ENCODE results near the gene LPAR6. TPM values are rescaled to one million over a fixed set of nuclear protein-coding genes. Genes with fewer than 3 reads are reported as not detected.

Gene LPAR6
- total RNA-seq, 2 experiments from 2014 or later, result 96.8 to 100 TPM

GRCh38 chr13:48393698-48394085, 19.2 kb downstream of the LPAR6 start:
- Mint-ChIP-seq H3K4me1 (peaks cover 22% of the 10 kb centered on the region), H3K36me3 (ENCODE audit: low read depth) (peaks cover 73% of the 10 kb centered on the region), H3K27ac (no peak overlapping the region), H3K4me3 (no peak overlapping the region), H3K9me3 (peaks cover 18% of the 10 kb centered on the region), H3K27me3 (no peaks in the 10 kb centered on the region)
- ChIA-PET POLR2A (no interaction called here), CTCF (interaction anchor here (0.8 to 1.6 kb wide), 2 partner anchors 185 to 186 kb away, joined by 3 to 5 read pairs; no protein-coding TSS in a partner anchor)
- no peak for DNase-seq

GRCh38 chr13:48393030-48393697, 19.7 kb downstream of the LPAR6 start:
- H3K27me3 Mint-ChIP-seq, result no peaks in the 10 kb centered on the region
- POLR2A ChIA-PET, result no interaction called here
- CTCF ChIA-PET, result interaction anchor here (0.8 to 1.6 kb wide), 2 partner anchors 186 to 187 kb away, joined by 3 to 5 read pairs; no protein-coding TSS in a partner anchor
- no peak overlapping the region for H3K4me3 Mint-ChIP-seq
- H3K9me3 Mint-ChIP-seq, result peaks cover 18% of the 10 kb centered on the region
- H3K36me3 Mint-ChIP-seq (ENCODE audit: low read depth), result peaks cover 78% of the 10 kb centered on the region
- DNase-seq, result no peak
- H3K4me1 Mint-ChIP-seq, result peaks cover 21% of the 10 kb centered on the region
- no peak overlapping the region for H3K27ac Mint-ChIP-seq

- H3K9me3 Mint-ChIP-seq, result peaks cover 15% of the 10 kb centered on the region
- H3K27ac Mint-ChIP-seq, result no peak overlapping the region
- H3K4me3 Mint-ChIP-seq, result no peak overlapping the region
- H3K36me3 Mint-ChIP-seq (ENCODE audit: low read depth), result peaks cover 80% of the 10 kb centered on the region
- CTCF ChIA-PET, result interaction anchor here (1.0 kb wide), 1 partner anchor 189 kb away, joined by 3 read pairs; no protein-coding TSS in a partner anchor
- peaks cover 19% of the 10 kb centered on the region for H3K4me1 Mint-ChIP-seq
- H3K27me3 Mint-ChIP-seq, result no peaks in the 10 kb centered on the region
- POLR2A ChIA-PET, result no interaction called here
- no peak for DNase-seq
Measured at GRCh38 chr13:48391257-48391656, 21.7 kb downstream of the LPAR6 start.

GRCh38 chr13:48386816-48387215, 26.1 kb downstream of the LPAR6 start:
- CTCF ChIA-PET, result no interaction called here
- peaks cover 21% of the 10 kb centered on the region for H3K4me1 Mint-ChIP-seq
- peaks cover 2% of the 10 kb centered on the region for H3K9me3 Mint-ChIP-seq
- POLR2A ChIA-PET, result interaction anchor here (1.6 kb wide), 1 partner anchor 105 kb away, joined by 3 read pairs; no protein-coding TSS in a partner anchor
- peaks cover 60% of the 10 kb centered on the region for H3K36me3 Mint-ChIP-seq (ENCODE audit: low read depth)
- no peak overlapping the region for H3K4me3 Mint-ChIP-seq
- H3K27me3 Mint-ChIP-seq, result no peaks in the 10 kb centered on the region
- DNase-seq, result no peak
- H3K27ac Mint-ChIP-seq, result no peak overlapping the region

- Mint-ChIP-seq H3K9me3 (no peaks in the 10 kb centered on the region), H3K4me3 (no peak overlapping the region), H3K4me1 (peaks cover 3% of the 10 kb centered on the region), H3K27ac (no peak overlapping the region), H3K27me3 (no peaks in the 10 kb centered on the region), H3K36me3 (ENCODE audit: low read depth) (peaks cover 63% of the 10 kb centered on the region)
- POLR2A ChIA-PET, result no interaction called here
- CTCF ChIA-PET, result no interaction called here
- DNase-seq, result no peak
Measured at GRCh38 chr13:48383384-48383783, 29.5 kb downstream of the LPAR6 start.

- Mint-ChIP-seq H3K4me3 (no peak overlapping the region), H3K4me1 (peaks cover 2% of the 10 kb centered on the region), H3K27me3 (no peaks in the 10 kb centered on the region), H3K27ac (no peak overlapping the region), H3K9me3 (no peaks in the 10 kb centered on the region), H3K36me3 (ENCODE audit: low read depth) (peaks cover 62% of the 10 kb centered on the region)
- CTCF ChIA-PET, result interaction anchor here (1.3 kb wide), 1 partner anchor 202 kb away, joined by 5 read pairs; no protein-coding TSS in a partner anchor
- POLR2A ChIA-PET, result no interaction called here
- no peak for DNase-seq
Measured at GRCh38 chr13:48380581-48380980, 32.3 kb downstream of the LPAR6 start.

GRCh38 chr13:48377857-48378256, 35.1 kb downstream of the LPAR6 start:
- Mint-ChIP-seq H3K4me1 (no peaks in the 10 kb centered on the region), H3K9me3 (peaks cover 4% of the 10 kb centered on the region), H3K4me3 (no peak overlapping the region), H3K27ac (no peak overlapping the region), H3K36me3 (ENCODE audit: low read depth) (peaks cover 66% of the 10 kb centered on the region), H3K27me3 (no peaks in the 10 kb centered on the region)
- ChIA-PET POLR2A (no interaction called here), CTCF (interaction anchor here (0.6 kb wide), 1 partner anchor 124 kb away, joined by 3 read pairs; no protein-coding TSS in a partner anchor)
- DNase-seq, result no peak

- H3K4me1 Mint-ChIP-seq, result no peaks in the 10 kb centered on the region
- no peak overlapping the region for H3K27ac Mint-ChIP-seq
- peaks cover 43% of the 10 kb centered on the region for H3K36me3 Mint-ChIP-seq (ENCODE audit: low read depth)
- peaks cover 4% of the 10 kb centered on the region for H3K9me3 Mint-ChIP-seq
- H3K4me3 Mint-ChIP-seq, result no peak overlapping the region
- POLR2A ChIA-PET, result no interaction called here
- no peak for DNase-seq
- no peaks in the 10 kb centered on the region for H3K27me3 Mint-ChIP-seq
- CTCF ChIA-PET, result interaction anchor here (0.5 kb wide), 1 partner anchor 276 kb away, joined by 3 read pairs; the partner anchor contains the start of gene MED4
Measured at GRCh38 chr13:48370815-48371214, 42.1 kb downstream of the LPAR6 start.

GRCh38 chr13:48369988-48370387, 42.9 kb downstream of the LPAR6 start:
- Mint-ChIP-seq H3K27ac (no peak overlapping the region), H3K4me1 (no peaks in the 10 kb centered on the region), H3K27me3 (no peaks in the 10 kb centered on the region), H3K9me3 (peaks cover 3% of the 10 kb centered on the region), H3K36me3 (ENCODE audit: low read depth) (peaks cover 44% of the 10 kb centered on the region), H3K4me3 (no peak overlapping the region)
- CTCF ChIA-PET, result no interaction called here
- POLR2A ChIA-PET, result no interaction called here
- no peak for DNase-seq

Other genes starting within 250 kb of the LPAR6 start
- 100 to 1,000 TPM; 226 to 227 TPM for gene ITM2B, start 179.9 kb downstream of the LPAR6 start, total RNA-seq
- gene RB1, start 109.4 kb downstream of the LPAR6 start, total RNA-seq, result 10 to 100 TPM; 40.2 to 41.3 TPM
- gene RCBTB2, start 120.0 kb upstream of the LPAR6 start, total RNA-seq, result 10 to 100 TPM; 35.6 TPM
- 1 to 10 TPM; 3.6 to 3.9 TPM for gene CYSLTR2, start 240.8 kb upstream of the LPAR6 start, total RNA-seq

All from activated CD4-positive, alpha-beta memory T cell treated with anti-CD3 and anti-CD28 coated beads, Interleukin-2, amount 10 ng/mL, durations not matched to agents 7 days and 5 days (primary cell).